Adrenal gland (tissue), 5 donors: Measurements from ENCODE around the gene SMS.

Experiments used
- CTCF ChIP-seq, 6 experiments: fragments of 450-650 bp in 4 of 6; fragments of 200-600 bp in 2 of 6; sonication (generic) in 1 of 6; IDR thresholded peaks; 1 replicate in 5 of 6; 2 replicates in 1 of 6; pipeline versions ENCODE4 v1.5.1 to v1.8.0; 2016 to 2021; ENCODE audit warnings: antibody characterized with exemption in 6 of 6, mild to moderate bottlenecking in 2 of 6, moderate library complexity in 1 of 6
- POLR2A ChIP-seq, 2 donors: fragments of 450-650 bp; IDR thresholded peaks; one replicate each; pipeline ENCODE4 v1.6.1; 2017; ENCODE audit warnings: antibody characterized with exemption in 2 of 2, mild to moderate bottlenecking in 2 of 2, moderate library complexity in 1 of 2
- donor health status: DM: no; HTN: no; CAD: no.

DNA sequence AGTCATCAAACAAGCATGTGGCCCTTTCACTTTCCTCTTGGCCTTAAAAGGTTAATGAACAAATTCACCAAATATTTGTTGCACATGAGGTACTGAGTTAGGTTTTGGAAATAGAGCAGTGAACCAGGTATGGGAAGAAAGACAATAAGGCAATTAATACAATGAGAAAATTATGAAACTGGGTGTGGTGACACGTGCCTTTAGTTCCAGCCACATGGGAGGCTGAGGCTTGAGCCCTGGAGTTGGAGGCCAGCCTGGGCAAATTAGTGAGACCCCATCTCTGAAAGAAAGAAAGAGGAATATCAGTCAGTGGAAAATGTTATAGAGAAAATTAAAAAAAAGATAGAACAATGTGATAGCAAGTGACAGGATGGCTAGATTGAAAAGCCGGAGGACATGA is 99.7 kb downstream of the SMS start:
- TF ChIP-seq CTCF (IDR thresholded peaks at IDR 0.05) = no peak
- TF ChIP-seq POLR2A (IDR thresholded peaks at IDR 0.05) = no peak
